Erythroblast (primary cell): ENCODE data around the gene CORO2A.

Experiments used
- GATA1 ChIP-seq: IDR thresholded peaks from 2 replicates; pipeline ENCODE4 v1.6.1; 2011; ENCODE audit warnings: low read depth, mild to moderate bottlenecking, control low read depth, low read length, moderate library complexity
- POLR2A ChIP-seq: IDR thresholded peaks from 2 replicates; pipeline ENCODE4 v1.6.1; 2011; ENCODE audit warnings: mild to moderate bottlenecking, low read length

DNA sequence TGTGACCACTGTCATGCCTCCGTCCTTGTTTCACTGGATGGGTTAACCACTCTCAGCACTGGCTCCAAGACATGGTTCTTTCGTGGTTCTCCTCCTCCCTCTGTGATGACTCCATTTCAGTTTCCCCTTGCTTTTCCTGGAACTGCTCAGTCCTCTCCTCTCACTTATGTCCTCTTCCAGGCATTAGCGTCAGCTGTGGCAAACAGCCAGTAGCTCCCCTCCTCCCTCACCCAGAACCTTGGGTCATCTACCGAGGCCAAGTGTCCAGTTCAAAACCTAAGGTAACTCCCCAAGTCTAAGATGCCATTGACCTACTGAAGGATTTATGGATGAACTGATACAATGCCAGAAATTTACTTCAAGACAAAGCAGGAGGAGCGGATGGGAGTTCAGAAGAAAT is 9.8 kb upstream of the CORO2A start:
- TF ChIP-seq POLR2A (no peak), GATA1 (no peak)
